Natural killer cell (primary cell): ENCODE measurements around the gene ZBTB5. TPM values are rescaled to one million over a fixed set of nuclear protein-coding genes. Genes with fewer than 3 reads are reported as not detected.

Experiments used
- ATAC-seq, 3 donors: fragments of 150-1000 bp in 2 of 3; fragments of 200-7000 bp in 1 of 3; cut with Tn5 transposase; 1 replicate in 1 of 3; 2 replicates in 2 of 3; pipeline ENCODE4 v1.10.0; 2021; ENCODE audit warnings: mild to moderate bottlenecking in 2 of 3, moderate library complexity in 2 of 3
- DNase-seq, 2 donors: peaks; one replicate each; pipeline versions ENCODE4 v3.0.0 to v3.0.0-alpha.2; 2013 to 2021; ENCODE audit warnings: mixed read lengths in 1 of 2
- H3K27ac ChIP-seq: one replicate; pipeline ENCODE4 v1.5.1; 2013; ENCODE audit warnings: mild to moderate bottlenecking, low read length
- H3K27me3 ChIP-seq: one replicate; pipeline ENCODE4 v1.6.1; 2013; ENCODE audit warnings: low read length; ENCODE audit not compliant: control insufficient read depth, insufficient read depth
- H3K36me3 ChIP-seq: one replicate; pipeline ENCODE4 v1.6.1; 2013; ENCODE audit warnings: low read length; ENCODE audit not compliant: control insufficient read depth, insufficient read depth
- H3K4me1 ChIP-seq: one replicate; pipeline ENCODE4 v1.6.1; 2013; ENCODE audit warnings: low read length; ENCODE audit not compliant: control insufficient read depth, insufficient read depth
- H3K4me3 ChIP-seq: one replicate; pipeline ENCODE4 v1.5.1; 2013; ENCODE audit warnings: low read length
- H3K9me3 ChIP-seq: one replicate; pipeline ENCODE4 v1.6.1; 2013; ENCODE audit warnings: low read length; ENCODE audit not compliant: control insufficient read depth, insufficient read depth
- H3K27ac Mint-ChIP-seq, 2 donors: one replicate each; pipeline ENCODE4 v1.8.0; 2022; ENCODE audit warnings: mild to moderate bottlenecking in 2 of 2, mixed read lengths in 2 of 2, moderate library complexity in 1 of 2
- H3K27me3 Mint-ChIP-seq, 2 donors: one replicate each; pipeline ENCODE4 v1.8.0; 2022; ENCODE audit warnings: low read depth in 2 of 2, mixed read lengths in 2 of 2
- H3K36me3 Mint-ChIP-seq: one replicate; pipeline ENCODE4 v1.8.0; 2022; ENCODE audit warnings: mixed read lengths
- H3K4me1 Mint-ChIP-seq, 2 donors: one replicate each; pipeline ENCODE4 v1.8.0; 2022; ENCODE audit warnings: mixed read lengths in 2 of 2
- H3K4me3 Mint-ChIP-seq: one replicate; pipeline ENCODE4 v1.8.0; 2022; ENCODE audit warnings: mild to moderate bottlenecking, moderate library complexity, mixed read lengths
- H3K9me3 Mint-ChIP-seq, 2 donors: one replicate each; pipeline ENCODE4 v1.8.0; 2022; ENCODE audit warnings: mixed read lengths in 2 of 2
- WGBS: methylation state at CpG from one replicate; pipeline ENCODE4 v1.1.7; 2013; ENCODE audit warnings: missing lambda C conversion rate; ENCODE audit not compliant: insufficient coverage; 5-methylcytosine and 5-hydroxymethylcytosine counted together
- intact Hi-C: fragments of 100-400 bp; cut with micrococcal nuclease; formaldehyde crosslinking; loops from one replicate; pipeline ENCODE4 v1.14.2; 2022
- total RNA-seq, 4 donors: library from RNA; stranded (reverse); fragments of 120-200 nt in 1 of 4; gene quantifications; one replicate each; pipeline versions ENCODE4 v1.2.3 to v1.2.4, GENCODE V29; 2013 to 2022
- TF ChIP-seq, protein P1 (sequence below): fragments of 200-600 bp; IDR thresholded peaks from one replicate; pipeline ENCODE4 v1.8.0; 2022; ENCODE audit warnings: antibody characterized with exemption

Gene ZBTB5
- total RNA-seq, 3 donors from 2014 or later (not counting 1 experiment from before 2014, with no cell fraction given) = 12.6 to 14.2 (median 13.3) TPM

- H3K27ac ChIP-seq = no peak overlapping the region
- DNase-seq (no peak), ATAC-seq (no peak)
- Mint-ChIP-seq H3K27me3 (no peaks in the 10 kb centered on the region), H3K9me3 (no peaks in the 10 kb centered on the region), H3K27ac (peak overlapping the region; percentile 94 to 96), H3K36me3 (no peaks in the 10 kb centered on the region), H3K4me3 (peak overlapping the region; percentile 92), H3K4me1 (peaks cover 26 to 44% of the 10 kb centered on the region in 2 donors)
- TF ChIP-seq, protein P1, sequence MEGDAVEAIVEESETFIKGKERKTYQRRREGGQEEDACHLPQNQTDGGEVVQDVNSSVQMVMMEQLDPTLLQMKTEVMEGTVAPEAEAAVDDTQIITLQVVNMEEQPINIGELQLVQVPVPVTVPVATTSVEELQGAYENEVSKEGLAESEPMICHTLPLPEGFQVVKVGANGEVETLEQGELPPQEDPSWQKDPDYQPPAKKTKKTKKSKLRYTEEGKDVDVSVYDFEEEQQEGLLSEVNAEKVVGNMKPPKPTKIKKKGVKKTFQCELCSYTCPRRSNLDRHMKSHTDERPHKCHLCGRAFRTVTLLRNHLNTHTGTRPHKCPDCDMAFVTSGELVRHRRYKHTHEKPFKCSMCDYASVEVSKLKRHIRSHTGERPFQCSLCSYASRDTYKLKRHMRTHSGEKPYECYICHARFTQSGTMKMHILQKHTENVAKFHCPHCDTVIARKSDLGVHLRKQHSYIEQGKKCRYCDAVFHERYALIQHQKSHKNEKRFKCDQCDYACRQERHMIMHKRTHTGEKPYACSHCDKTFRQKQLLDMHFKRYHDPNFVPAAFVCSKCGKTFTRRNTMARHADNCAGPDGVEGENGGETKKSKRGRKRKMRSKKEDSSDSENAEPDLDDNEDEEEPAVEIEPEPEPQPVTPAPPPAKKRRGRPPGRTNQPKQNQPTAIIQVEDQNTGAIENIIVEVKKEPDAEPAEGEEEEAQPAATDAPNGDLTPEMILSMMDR = no peak
- no peaks in the 10 kb centered on the region for H3K27me3 ChIP-seq
- no peaks in the 10 kb centered on the region for H3K36me3 ChIP-seq
- peaks cover 15% of the 10 kb centered on the region for H3K4me1 ChIP-seq
- 80% methylated on average over 2 of the region's 3 CpGs for WGBS
- H3K4me3 ChIP-seq = no peak overlapping the region
- H3K9me3 ChIP-seq = no peaks in the 10 kb centered on the region
- intact Hi-C loops = no loop called here
Measured at GRCh38 chr9:37464006-37464405, 1.2 kb downstream of the ZBTB5 start.

DNA sequence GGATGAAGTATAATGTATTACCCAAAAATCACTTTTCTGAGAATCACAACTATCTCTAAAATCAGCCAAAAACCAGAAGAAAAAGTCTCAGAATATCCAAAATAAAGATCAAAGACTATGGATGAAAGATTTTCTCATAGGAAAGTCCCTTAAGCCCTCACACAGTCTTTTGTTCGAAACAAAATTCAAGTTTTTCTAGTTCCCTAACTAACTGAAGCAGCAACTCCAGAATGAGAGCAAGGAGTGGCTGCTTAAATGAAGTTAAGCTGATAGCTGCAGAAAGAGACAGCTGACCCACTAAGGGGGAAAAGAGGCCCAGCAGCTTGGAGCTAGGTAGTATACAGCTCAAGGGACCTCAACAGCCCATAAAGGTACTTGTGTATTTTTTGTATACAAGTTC is 8.4 kb downstream of the ZBTB5 start:
- Histone ChIP-seq H3K4me3 (no peak overlapping the region), H3K36me3 (no peaks in the 10 kb centered on the region), H3K27me3 (no peaks in the 10 kb centered on the region), H3K27ac (no peak overlapping the region), H3K4me1 (no peaks in the 10 kb centered on the region), H3K9me3 (no peaks in the 10 kb centered on the region)
- Mint-ChIP-seq H3K27ac (no peak overlapping the region), H3K4me1 (peaks cover 21 to 24% of the 10 kb centered on the region in 2 donors), H3K27me3 (no peaks in the 10 kb centered on the region), H3K36me3 (no peaks in the 10 kb centered on the region), H3K9me3 (no peaks in the 10 kb centered on the region), H3K4me3 (no peak overlapping the region)
- intact Hi-C loops = no loop called here
- whole genome bisulfite sequencing = no CpG with 5 or more reads among the region's 1 CpG
- ATAC-seq (no peak), DNase-seq (peak in 1 of 2 donors; percentile 16)
- TF ChIP-seq, protein P1 = no peak

GRCh38 chr9:37455884-37456647 is 9.2 kb downstream of the ZBTB5 start:
- Histone ChIP-seq H3K4me1 (no peaks in the 10 kb centered on the region), H3K4me3 (no peak overlapping the region), H3K36me3 (no peaks in the 10 kb centered on the region), H3K9me3 (no peaks in the 10 kb centered on the region), H3K27me3 (no peaks in the 10 kb centered on the region), H3K27ac (no peak overlapping the region)
- no peaks in the 10 kb centered on the region for H3K27me3 Mint-ChIP-seq
- H3K9me3 Mint-ChIP-seq = no peaks in the 10 kb centered on the region
- DNase-seq = no peak
- H3K4me1 Mint-ChIP-seq = peaks cover 21 to 27% of the 10 kb centered on the region in 2 donors
- H3K36me3 Mint-ChIP-seq = no peaks in the 10 kb centered on the region
- ATAC-seq = no peak
- no peak overlapping the region for H3K27ac Mint-ChIP-seq
- H3K4me3 Mint-ChIP-seq = no peak overlapping the region
- TF ChIP-seq, protein P1 = no peak
- WGBS = 79% methylated on average over 6 of the region's 7 CpGs
- intact Hi-C loops = no loop called here

DNA sequence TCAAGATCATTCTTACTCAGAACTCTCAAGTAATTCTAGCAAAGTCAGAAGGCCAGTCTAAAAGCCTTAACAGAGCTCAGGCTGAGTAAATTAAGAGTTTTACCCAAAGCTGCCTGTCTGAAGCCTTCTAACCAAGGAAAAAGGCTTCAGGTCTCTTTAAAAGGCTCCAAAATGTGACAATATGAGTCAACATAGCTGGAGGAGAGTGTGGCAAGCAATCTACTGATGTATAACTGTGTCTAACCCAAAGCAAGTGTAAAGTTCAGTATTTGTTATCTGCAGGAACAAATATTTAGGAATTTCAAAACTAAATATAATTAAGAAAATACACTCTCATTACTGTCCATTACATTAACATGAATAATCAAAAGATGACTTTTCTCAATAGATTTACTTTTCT is 11.0 kb downstream of the ZBTB5 start:
- no peak overlapping the region for H3K27ac Mint-ChIP-seq
- ATAC-seq (no peak), DNase-seq (no peak)
- H3K4me1 Mint-ChIP-seq = peaks cover 21 to 27% of the 10 kb centered on the region in 2 donors
- no peak overlapping the region for H3K27ac ChIP-seq
- H3K9me3 ChIP-seq = no peaks in the 10 kb centered on the region
- no peak overlapping the region for H3K4me3 ChIP-seq
- H3K36me3 Mint-ChIP-seq = no peaks in the 10 kb centered on the region
- H3K27me3 ChIP-seq = no peaks in the 10 kb centered on the region
- H3K9me3 Mint-ChIP-seq = no peaks in the 10 kb centered on the region
- peaks cover 1% of the 10 kb centered on the region for H3K36me3 ChIP-seq
- no peaks in the 10 kb centered on the region for H3K27me3 Mint-ChIP-seq
- intact Hi-C loops = no loop called here
- no peaks in the 10 kb centered on the region for H3K4me1 ChIP-seq
- TF ChIP-seq, protein P1 = no peak
- H3K4me3 Mint-ChIP-seq = no peak overlapping the region
